ENCODE measurements around the gene GABRG3. TPM values are rescaled to one million over a fixed set of nuclear protein-coding genes. Genes with fewer than 3 reads are reported as not detected.

The GABRG3 gene
- total and polyA plus RNA-seq, 8 donors = 0.35 TPM; not detected in 7

DNA sequence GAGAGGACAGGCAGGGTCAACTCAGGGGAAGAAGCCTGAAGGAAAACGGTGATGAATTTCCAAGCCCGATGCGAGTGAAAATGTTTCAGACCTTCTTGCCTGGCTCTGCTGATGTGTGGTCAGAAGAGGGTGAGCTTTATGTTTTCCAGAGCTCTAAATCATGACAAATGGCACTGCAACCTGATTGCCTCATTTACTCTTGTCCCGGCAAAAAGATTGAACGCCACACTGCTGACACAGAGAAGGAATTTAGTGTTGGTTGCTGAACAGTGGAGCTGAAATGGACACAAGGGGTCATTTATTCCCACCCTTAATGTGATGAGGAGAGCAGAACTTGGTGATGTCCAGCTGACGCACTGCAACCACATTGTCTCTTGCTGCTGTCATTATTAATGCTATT lies 36.1 kb upstream of the GABRG3 start:
- DNase-seq (no peak), ATAC-seq (no peak), FAIRE-seq (no peak)
- Histone ChIP-seq H3K27ac (no peak overlapping the region), H3K27me3 (no peaks in the 10 kb centered on the region), H3K4me1 (no peaks in the 10 kb centered on the region), H3K4me3 (no peak overlapping the region), H3K9me3 (no peaks in the 10 kb centered on the region), H3K36me3 (no peaks in the 10 kb centered on the region)
- intact Hi-C loops (cut with DNase I) = no loop called here
- 59 to 81% methylated on average over 6 of the region's 6 CpGs for whole genome bisulfite sequencing, 2 donors
- TF ChIP-seq, protein P1, sequence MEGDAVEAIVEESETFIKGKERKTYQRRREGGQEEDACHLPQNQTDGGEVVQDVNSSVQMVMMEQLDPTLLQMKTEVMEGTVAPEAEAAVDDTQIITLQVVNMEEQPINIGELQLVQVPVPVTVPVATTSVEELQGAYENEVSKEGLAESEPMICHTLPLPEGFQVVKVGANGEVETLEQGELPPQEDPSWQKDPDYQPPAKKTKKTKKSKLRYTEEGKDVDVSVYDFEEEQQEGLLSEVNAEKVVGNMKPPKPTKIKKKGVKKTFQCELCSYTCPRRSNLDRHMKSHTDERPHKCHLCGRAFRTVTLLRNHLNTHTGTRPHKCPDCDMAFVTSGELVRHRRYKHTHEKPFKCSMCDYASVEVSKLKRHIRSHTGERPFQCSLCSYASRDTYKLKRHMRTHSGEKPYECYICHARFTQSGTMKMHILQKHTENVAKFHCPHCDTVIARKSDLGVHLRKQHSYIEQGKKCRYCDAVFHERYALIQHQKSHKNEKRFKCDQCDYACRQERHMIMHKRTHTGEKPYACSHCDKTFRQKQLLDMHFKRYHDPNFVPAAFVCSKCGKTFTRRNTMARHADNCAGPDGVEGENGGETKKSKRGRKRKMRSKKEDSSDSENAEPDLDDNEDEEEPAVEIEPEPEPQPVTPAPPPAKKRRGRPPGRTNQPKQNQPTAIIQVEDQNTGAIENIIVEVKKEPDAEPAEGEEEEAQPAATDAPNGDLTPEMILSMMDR (IDR thresholded peaks at IDR 0.05) = no peak

DNA sequence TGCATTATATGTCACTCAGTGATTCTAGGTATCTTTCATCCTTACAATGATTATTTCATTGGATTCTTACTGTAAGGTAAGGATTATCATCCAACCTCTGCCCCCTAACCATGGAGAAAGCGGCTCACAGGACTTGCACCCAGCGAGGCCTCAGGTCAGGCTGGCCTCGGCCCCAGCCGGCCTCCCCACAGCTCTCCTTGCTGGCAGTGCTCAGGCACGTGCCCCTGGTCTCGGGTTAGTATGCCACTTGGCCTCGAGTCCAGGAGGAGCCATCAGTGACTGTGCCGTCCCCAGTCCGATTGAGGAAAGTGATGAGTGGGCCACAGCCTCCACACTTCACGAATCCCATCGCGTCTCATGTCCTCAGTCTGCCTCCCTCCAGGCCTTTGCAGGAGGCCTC lies 35.7 kb upstream of the GABRG3 start:
- TF ChIP-seq, protein P1 (IDR thresholded peaks at IDR 0.05) = no peak
- FAIRE-seq (no peak), ATAC-seq (no peak), DNase-seq (no peak)
- intact Hi-C loops (cut with DNase I) = no loop called here
- H3K36me3 ChIP-seq = no peaks in the 10 kb centered on the region
- no peak overlapping the region for H3K27ac ChIP-seq
- H3K27me3 ChIP-seq = no peaks in the 10 kb centered on the region
- no peaks in the 10 kb centered on the region for H3K9me3 ChIP-seq
- no peaks in the 10 kb centered on the region for H3K4me1 ChIP-seq
- WGBS, 2 donors = 76 to 84% methylated on average over 12 of the region's 12 CpGs
- H3K4me3 ChIP-seq = no peak overlapping the region

DNA sequence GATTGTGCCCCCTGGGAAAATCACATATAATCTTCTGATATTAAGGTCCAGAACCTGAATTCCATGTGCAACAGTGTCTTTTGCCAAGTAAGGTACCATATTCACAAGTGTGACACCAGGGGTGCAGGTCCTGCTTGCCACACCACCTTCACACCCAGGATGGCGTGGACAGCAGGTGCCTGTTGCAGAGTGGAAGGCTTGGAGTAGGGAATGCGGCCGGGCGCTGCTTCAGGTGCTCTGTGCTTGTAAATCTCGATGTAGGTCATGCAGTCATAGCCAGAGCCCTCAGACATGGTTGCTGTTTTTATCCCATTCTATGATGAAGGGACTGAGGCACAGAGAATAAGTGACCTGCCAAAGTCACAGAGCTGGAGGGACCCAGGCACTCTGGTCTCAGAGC lies 34.5 kb upstream of the GABRG3 start:
- no peak overlapping the region for H3K27ac ChIP-seq
- FAIRE-seq (no peak), DNase-seq (no peak), ATAC-seq (no peak)
- H3K9me3 ChIP-seq = no peaks in the 10 kb centered on the region
- no peaks in the 10 kb centered on the region for H3K4me1 ChIP-seq
- H3K27me3 ChIP-seq = no peaks in the 10 kb centered on the region
- WGBS, 2 donors = 64 to 72% methylated on average over 5 of the region's 5 CpGs
- H3K4me3 ChIP-seq = no peak overlapping the region
- H3K36me3 ChIP-seq = no peaks in the 10 kb centered on the region
- TF ChIP-seq, protein P1 (IDR thresholded peaks at IDR 0.05) = no peak
- intact Hi-C loops (cut with DNase I) = no loop called here

DNA sequence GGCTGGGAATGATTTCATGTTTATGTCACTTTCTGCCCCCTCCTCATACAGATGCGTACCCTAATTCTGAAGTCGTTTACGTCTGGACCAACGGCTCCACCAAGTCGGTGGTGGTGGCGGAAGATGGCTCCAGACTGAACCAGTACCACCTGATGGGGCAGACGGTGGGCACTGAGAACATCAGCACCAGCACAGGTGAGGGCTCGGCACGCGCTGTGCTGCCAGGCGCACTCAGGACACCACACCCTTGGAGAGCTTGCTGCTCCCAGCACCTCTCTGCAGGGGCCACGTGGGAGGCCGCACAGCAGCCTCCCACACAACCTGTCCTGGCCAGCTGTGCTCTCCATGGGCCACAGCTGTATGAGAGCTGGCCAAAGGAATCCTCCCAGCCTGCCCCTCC lies 33.8 kb upstream of the GABRG3 start:
- FAIRE-seq (no peak), ATAC-seq (no peak), DNase-seq (no peak)
- Histone ChIP-seq H3K4me1 (no peaks in the 10 kb centered on the region), H3K27ac (no peak overlapping the region), H3K9me3 (no peaks in the 10 kb centered on the region), H3K4me3 (no peak overlapping the region), H3K27me3 (no peaks in the 10 kb centered on the region), H3K36me3 (no peaks in the 10 kb centered on the region)
- TF ChIP-seq, protein P1 (IDR thresholded peaks at IDR 0.05) = no peak
- 67 to 86% methylated on average over 13 of the region's 13 CpGs for WGBS, 2 donors
- intact Hi-C loops (cut with DNase I) = no loop called here

DNA sequence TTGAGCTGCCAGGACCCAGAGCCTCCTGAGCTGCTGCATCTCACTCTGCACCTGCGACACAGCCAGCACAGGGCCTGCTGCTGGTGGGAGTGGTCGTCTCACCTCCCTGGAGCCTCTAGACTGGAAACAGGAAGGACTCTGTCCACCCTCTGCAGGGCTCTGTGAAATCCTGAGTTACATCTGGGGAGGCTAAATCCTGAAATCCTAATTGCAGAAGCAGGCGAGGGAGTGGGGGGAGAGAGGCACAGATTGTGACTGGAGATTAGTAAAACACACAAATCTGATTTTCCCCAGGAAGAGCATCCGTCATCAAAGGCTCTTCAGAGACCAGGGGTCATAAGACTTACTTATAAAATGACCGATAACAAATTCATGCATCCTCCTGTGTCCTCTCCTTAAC lies 31.6 kb upstream of the GABRG3 start:
- no peaks in the 10 kb centered on the region for H3K27me3 ChIP-seq
- FAIRE-seq (no peak), DNase-seq (no peak), ATAC-seq (no peak)
- H3K27ac ChIP-seq = no peak overlapping the region
- intact Hi-C loops (cut with DNase I) = no loop called here
- H3K36me3 ChIP-seq = no peaks in the 10 kb centered on the region
- H3K9me3 ChIP-seq = no peaks in the 10 kb centered on the region
- H3K4me3 ChIP-seq = no peak overlapping the region
- 41 to 48% methylated on average over 5 of the region's 5 CpGs for WGBS, 2 donors
- TF ChIP-seq, protein P1 (IDR thresholded peaks at IDR 0.05) = no peak
- H3K4me1 ChIP-seq = no peaks in the 10 kb centered on the region
